OCI-LY7 (cell line): ENCODE measurements around the gene PNPT1. TPM values are rescaled to one million over a fixed set of nuclear protein-coding genes. Genes with fewer than 3 reads are reported as not detected.
"Not testable (repeated sequence)": the region's sequence is repeated elsewhere in the genome, so short reads cannot be mapped to it uniquely, and the experiment has no call there.

Source experiments
- BruUV-seq: library from RNA; stranded (reverse); fragments of 400-500 nt; replicated peaks from 2 replicates; lab custom pipeline; 2021; lab: Mats Ljungman, UMichigan
- CTCF ChIA-PET: fragments of 300-600 bp; sonication (Branson Sonifier 250); formaldehyde crosslinking; loops from one replicate; lab custom pipeline; 2022; ENCODE audit warnings: antibody characterized with exemption; ENCODE audit not compliant: unreplicated experiment; lab: Charles Lee
- POLR2A ChIA-PET: fragments of 300-600 bp; sonication (Branson Sonifier 250); formaldehyde crosslinking; loops from one replicate; lab custom pipeline; 2022; ENCODE audit warnings: antibody characterized with exemption; lab: Charles Lee
- DNase-seq: peaks from one replicate; pipeline ENCODE4 v3.0.0-alpha.2; 2015; ENCODE audit warnings: low spot score
- H2AFZ ChIP-seq: fragments of 200-600 bp; sonication (generic), shearing (Covaris generic); 2 replicates; pipeline ENCODE4 v1.6.1; 2014; ENCODE audit warnings: mild to moderate bottlenecking, antibody characterized with exemption, low read length, moderate library complexity
- H3K27ac ChIP-seq: fragments of 200-600 bp; sonication (generic); 2 replicates; pipeline ENCODE4 v1.5.1; 2014; ENCODE audit warnings: mixed run types, low read depth, mild to moderate bottlenecking, moderate library complexity, low read length, inconsistent platforms; ENCODE audit not compliant: poor library complexity, severe bottlenecking
- H3K36me3 ChIP-seq: fragments of 200-600 bp; sonication (generic); 2 replicates; pipeline ENCODE4 v1.6.1; 2014; ENCODE audit warnings: mild to moderate bottlenecking, antibody characterized with exemption, low read length, moderate library complexity, mixed read lengths; ENCODE audit not compliant: insufficient read depth
- H3K4me1 ChIP-seq: fragments of 200-600 bp; sonication (generic); 2 replicates; pipeline ENCODE4 v1.5.1; 2014; ENCODE audit warnings: mild to moderate bottlenecking, low read length; ENCODE audit not compliant: insufficient read depth, poor library complexity, severe bottlenecking
- H3K4me2 ChIP-seq: fragments of 200-600 bp; sonication (generic); 2 replicates; pipeline ENCODE4 v1.6.1; 2014; ENCODE audit warnings: mild to moderate bottlenecking, low read length
- H3K4me3 ChIP-seq: fragments of 200-600 bp; sonication (generic); 2 replicates; pipeline ENCODE4 v1.5.1; 2014; ENCODE audit warnings: mild to moderate bottlenecking, low read depth, low read length; ENCODE audit not compliant: poor library complexity, severe bottlenecking
- H3K79me2 ChIP-seq: fragments of 200-600 bp; sonication (generic); 2 replicates; pipeline ENCODE4 v1.6.1; 2016; ENCODE audit warnings: low read depth, mild to moderate bottlenecking, low read length, moderate library complexity, mixed read lengths; ENCODE audit not compliant: insufficient read depth
- H3K9me2 ChIP-seq: fragments of 200-600 bp; sonication (generic); 2 replicates; pipeline ENCODE4 v1.6.1; 2016; ENCODE audit warnings: mild to moderate bottlenecking, low read length, mixed read lengths; ENCODE audit not compliant: insufficient read depth
- H3K9me3 ChIP-seq: fragments of 200-600 bp; sonication (generic); 2 replicates; pipeline ENCODE4 v1.6.1; 2014; ENCODE audit warnings: mild to moderate bottlenecking, mixed run types, low read length, mixed read lengths
- H4K20me1 ChIP-seq: fragments of 200-600 bp; sonication (generic); 2 replicates; pipeline ENCODE4 v1.6.1; 2014; ENCODE audit warnings: mild to moderate bottlenecking, antibody characterized with exemption, low read length, moderate library complexity, mixed read lengths; ENCODE audit not compliant: insufficient read depth
- CTCF ChIP-seq: fragments of 200-600 bp; sonication (generic); conservative IDR thresholded peaks from 2 replicates; pipeline ENCODE4 v1.5.1; 2014; ENCODE audit warnings: mild to moderate bottlenecking, antibody characterized with exemption, low read length, moderate library complexity, mixed read lengths
- EZH2phosphoT487 ChIP-seq: fragments of 200-600 bp; sonication (generic); IDR thresholded peaks from 2 replicates; pipeline ENCODE4 v1.6.1; 2018; ENCODE audit warnings: low read depth, borderline replicate concordance, mild to moderate bottlenecking, mixed run types, antibody characterized with exemption, low read length, moderate library complexity, mixed read lengths
- intact Hi-C: fragments of 100-400 bp; cut with micrococcal nuclease; formaldehyde crosslinking; loops from one replicate; pipeline ENCODE4 v1.10.0; 2022; ENCODE audit not compliant: unreplicated experiment
- total RNA-seq, 2 experiments: library from RNA; depleted of rRNA in 1 of 2; stranded (reverse); fragments of >200 nt in 1 of 2; shearing (Covaris generic) in 1 of 2; gene quantifications; 2 replicates each; pipeline ENCODE4 v1.2.3, GENCODE V29; 2014 to 2022

The PNPT1 gene
- total RNA-seq, 2 experiments from 2014 or later: 35.1 to 45.0 TPM

GRCh38 chr2:55598056-55598795 lies 95.4 kb downstream of the PNPT1 start:
- intact Hi-C loops: no loop called here
- peaks cover 83% of the 10 kb centered on the region for H3K36me3 ChIP-seq
- ChIA-PET POLR2A (interaction anchor here (0.6 kb wide), 1 partner anchor 106 kb away, joined by 3 read pairs; no protein-coding TSS in a partner anchor), CTCF (no interaction called here)
- TF ChIP-seq CTCF (no peak), EZH2phosphoT487 (no peak)
- BruUV-seq: TSS peak; percentile 53
- no peak overlapping the region for H3K27ac ChIP-seq
- H3K79me2 ChIP-seq: peaks cover 24% of the 10 kb centered on the region
- no peak overlapping the region for H3K4me2 ChIP-seq
- H3K4me1 ChIP-seq: no peaks in the 10 kb centered on the region
- H3K9me2 ChIP-seq: no peaks in the 10 kb centered on the region
- DNase-seq: no peak
- H3K9me3 ChIP-seq: no peaks in the 10 kb centered on the region
- no peak overlapping the region for H3K4me3 ChIP-seq
- H4K20me1 ChIP-seq: 0 out of 2 replicates have a peak, but pooled peaks cover 2% of the 10 kb centered on the region
- H2AFZ ChIP-seq: no peak overlapping the region

DNA sequence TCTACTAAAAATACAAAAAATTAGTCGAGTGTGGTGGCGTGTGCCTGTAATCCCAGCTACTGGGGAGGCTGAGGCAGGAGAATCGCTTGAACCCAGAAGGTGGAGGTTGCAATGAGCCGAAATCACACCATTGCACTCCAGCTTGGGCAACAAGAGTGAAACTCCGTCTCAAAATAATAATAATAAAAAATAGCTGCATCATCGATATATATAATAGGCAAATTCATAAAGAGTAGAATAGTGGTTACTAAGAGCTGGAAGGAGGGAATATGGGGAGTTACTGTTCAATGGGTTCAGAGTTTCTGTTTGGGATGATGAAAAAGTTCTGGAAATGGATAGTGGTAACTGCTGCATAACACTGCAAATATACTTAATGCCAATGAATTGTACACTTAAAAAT lies 96.8 kb downstream of the PNPT1 start:
- DNase-seq, H4K20me1 ChIP-seq, H3K9me2 ChIP-seq, CTCF ChIA-PET, H3K9me3 ChIP-seq, H3K4me1 ChIP-seq, H2AFZ ChIP-seq, H3K4me3 ChIP-seq, H3K27ac ChIP-seq, H3K4me2 ChIP-seq, intact Hi-C loops, BruUV-seq: not testable (repeated sequence)
- Histone ChIP-seq H3K36me3 (peaks cover 77% of the 10 kb centered on the region), H3K79me2 (peaks cover 36% of the 10 kb centered on the region)
- POLR2A ChIA-PET: interaction anchor here (0.5 to 0.7 kb wide), 2 partner anchors 244 to 1019 kb away, joined by 3 to 5 read pairs; no protein-coding TSS in a partner anchor

GRCh38 chr2:55595536-55595935 lies 98.1 kb downstream of the PNPT1 start:
- H3K4me2 ChIP-seq: no peak overlapping the region
- intact Hi-C loops: no loop called here
- no peak overlapping the region for H2AFZ ChIP-seq
- no peak for TF ChIP-seq EZH2phosphoT487
- no peak for TF ChIP-seq CTCF
- H3K79me2 ChIP-seq: peaks cover 40% of the 10 kb centered on the region
- BruUV-seq: no TSS peak
- H4K20me1 ChIP-seq: 0 out of 2 replicates have a peak, but pooled peaks cover 2% of the 10 kb centered on the region
- peaks cover 71% of the 10 kb centered on the region for H3K36me3 ChIP-seq
- DNase-seq: no peak
- no peaks in the 10 kb centered on the region for H3K9me2 ChIP-seq
- H3K4me3 ChIP-seq: no peak overlapping the region
- no peak overlapping the region for H3K27ac ChIP-seq
- ChIA-PET CTCF (no interaction called here), POLR2A (no interaction called here)
- no peaks in the 10 kb centered on the region for H3K4me1 ChIP-seq
- H3K9me3 ChIP-seq: no peaks in the 10 kb centered on the region
